GM19463 (cell line): ENCODE measurements around the gene VPS50.
A peak's percentile ranks its signal among the peaks of the same experiment; 100 is the strongest.
"Not testable (repeated sequence)": the region's sequence is repeated elsewhere in the genome, so short reads cannot be mapped to it uniquely, and the experiment has no call there.

ENCODE experiments used
- ATAC-seq: cut with Tn5 transposase; IDR thresholded peaks from one replicate; pipeline ENCODE4 v1.9.1; 2021; ENCODE audit warnings: mild to moderate bottlenecking, moderate library complexity; ENCODE audit not compliant: unreplicated experiment

Gene VPS50

GRCh38 chr7:93326291-93326690, 94.1 kb downstream of the VPS50 start:
- ATAC-seq: not testable (repeated sequence)

- ATAC-seq: no peak
Measured at GRCh38 chr7:93327006-93327633, 95.0 kb downstream of the VPS50 start.

GRCh38 chr7:93331706-93332105, 99.5 kb downstream of the VPS50 start:
- no peak for ATAC-seq

- no peak for ATAC-seq
Measured at GRCh38 chr7:93332172-93332571, 100.0 kb downstream of the VPS50 start.

GRCh38 chr7:93337052-93337451, 104.9 kb downstream of the VPS50 start:
- ATAC-seq: no peak

- ATAC-seq: not testable (repeated sequence)
Measured at GRCh38 chr7:93342178-93342577, 110.0 kb downstream of the VPS50 start.

- ATAC-seq: no peak
Measured at GRCh38 chr7:93350338-93350737, 118.2 kb downstream of the VPS50 start.

GRCh38 chr7:93352881-93353280, 120.7 kb downstream of the VPS50 start:
- no peak for ATAC-seq

GRCh38 chr7:93354815-93355214, 122.6 kb downstream of the VPS50 start:
- no peak for ATAC-seq

- no peak for ATAC-seq
Measured at GRCh38 chr7:93359520-93360198, 127.5 kb downstream of the VPS50 start.

- no peak for ATAC-seq
Measured at GRCh38 chr7:93361853-93362252, 129.7 kb downstream of the VPS50 start.

GRCh38 chr7:93364806-93365205, 132.6 kb downstream of the VPS50 start:
- ATAC-seq: no peak

- no peak for ATAC-seq
Measured at GRCh38 chr7:93365341-93365740, 133.2 kb downstream of the VPS50 start.

GRCh38 chr7:93366816-93367215, 134.7 kb downstream of the VPS50 start:
- ATAC-seq: no peak

- no peak for ATAC-seq
Measured at GRCh38 chr7:93367254-93367653, 135.1 kb downstream of the VPS50 start.

GRCh38 chr7:93370937-93371336, 138.8 kb downstream of the VPS50 start:
- ATAC-seq: not testable (repeated sequence)

- no peak for ATAC-seq
Measured at GRCh38 chr7:93373537-93373936, 141.4 kb downstream of the VPS50 start.

GRCh38 chr7:93374345-93374940, 142.3 kb downstream of the VPS50 start:
- ATAC-seq: peak; percentile 71

GRCh38 chr7:93375603-93376002, 143.4 kb downstream of the VPS50 start:
- peak; percentile 33 for ATAC-seq

- ATAC-seq: no peak
Measured at GRCh38 chr7:93378131-93378760, 146.1 kb downstream of the VPS50 start.

GRCh38 chr7:93382362-93382761, 150.2 kb downstream of the VPS50 start:
- no peak for ATAC-seq

GRCh38 chr7:93390660-93391059, 158.5 kb downstream of the VPS50 start:
- ATAC-seq: no peak
